NCI-H1105 treated with DMSO at 0.1 percent for 48 hours (cell line): ENCODE results near the gene PTPRA.
"Not testable (repeated sequence)": the region's sequence is repeated elsewhere in the genome, so short reads cannot be mapped to it uniquely, and the experiment has no call there.

Experiments used
- DNase-seq: peaks from one replicate; lab custom pipeline; 2025; lab: John Stamatoyannopoulos, UW

PTPRA gene

GRCh38 chr20:2998728-2999127, 125.4 kb downstream of the PTPRA start:
- no peak for DNase-seq

- peak; percentile 46 for DNase-seq
These were observed 127.7 kb downstream of the PTPRA start for GRCh38 chr20:3000852-3001523.

- DNase-seq = no peak
These were observed 130.1 kb downstream of the PTPRA start for GRCh38 chr20:3003416-3003815.

GRCh38 chr20:3010985-3011723, 137.9 kb downstream of the PTPRA start:
- DNase-seq = no peak

GRCh38 chr20:3011752-3012151, 138.5 kb downstream of the PTPRA start:
- no peak for DNase-seq

GRCh38 chr20:3013771-3014170, 140.5 kb downstream of the PTPRA start:
- no peak for DNase-seq

- DNase-seq = no peak
These were observed 140.9 kb downstream of the PTPRA start for GRCh38 chr20:3014179-3014578.

GRCh38 chr20:3014662-3015061, 141.4 kb downstream of the PTPRA start:
- DNase-seq = no peak

GRCh38 chr20:3015302-3015701, 142.0 kb downstream of the PTPRA start:
- not testable (repeated sequence) for DNase-seq

- DNase-seq = no peak
These were observed 148.0 kb downstream of the PTPRA start for GRCh38 chr20:3021327-3021726.

GRCh38 chr20:3021777-3022176, 148.5 kb downstream of the PTPRA start:
- no peak for DNase-seq

GRCh38 chr20:3022559-3023490, 149.5 kb downstream of the PTPRA start:
- DNase-seq = not testable (repeated sequence)

- DNase-seq = no peak
These were observed 154.7 kb downstream of the PTPRA start for GRCh38 chr20:3027987-3028386.

- DNase-seq = no peak
These were observed 158.4 kb downstream of the PTPRA start for GRCh38 chr20:3031524-3032147.

- DNase-seq = no peak
These were observed 159.3 kb downstream of the PTPRA start for GRCh38 chr20:3032624-3033023.

- DNase-seq = no peak
These were observed 164.4 kb downstream of the PTPRA start for GRCh38 chr20:3037654-3038053.

- no peak for DNase-seq
These were observed 165.2 kb downstream of the PTPRA start for GRCh38 chr20:3038454-3038853.

- no peak for DNase-seq
These were observed 166.1 kb downstream of the PTPRA start for GRCh38 chr20:3039426-3039825.

- no peak for DNase-seq
These were observed 166.8 kb downstream of the PTPRA start for GRCh38 chr20:3040086-3040485.

GRCh38 chr20:3041854-3042409, 168.7 kb downstream of the PTPRA start:
- DNase-seq = no peak

GRCh38 chr20:3042625-3043024, 169.3 kb downstream of the PTPRA start:
- DNase-seq = no peak

GRCh38 chr20:3043322-3043721, 170.0 kb downstream of the PTPRA start, which contains the start of gene GNRH2:
Gene GNRH2, plus strand, starts transcription at chr20:3043622. Its CDS starts 793 bp downstream, at chr20:3044415.
- DNase-seq = no peak
